HG03280 (cell line): ENCODE results near the gene PDLIM4.

Experiments used
- ATAC-seq: cut with Tn5 transposase; IDR thresholded peaks from one replicate; pipeline ENCODE4 v1.9.1; 2021; ENCODE audit warnings: mild to moderate bottlenecking, moderate library complexity; ENCODE audit not compliant: unreplicated experiment

The PDLIM4 gene

DNA sequence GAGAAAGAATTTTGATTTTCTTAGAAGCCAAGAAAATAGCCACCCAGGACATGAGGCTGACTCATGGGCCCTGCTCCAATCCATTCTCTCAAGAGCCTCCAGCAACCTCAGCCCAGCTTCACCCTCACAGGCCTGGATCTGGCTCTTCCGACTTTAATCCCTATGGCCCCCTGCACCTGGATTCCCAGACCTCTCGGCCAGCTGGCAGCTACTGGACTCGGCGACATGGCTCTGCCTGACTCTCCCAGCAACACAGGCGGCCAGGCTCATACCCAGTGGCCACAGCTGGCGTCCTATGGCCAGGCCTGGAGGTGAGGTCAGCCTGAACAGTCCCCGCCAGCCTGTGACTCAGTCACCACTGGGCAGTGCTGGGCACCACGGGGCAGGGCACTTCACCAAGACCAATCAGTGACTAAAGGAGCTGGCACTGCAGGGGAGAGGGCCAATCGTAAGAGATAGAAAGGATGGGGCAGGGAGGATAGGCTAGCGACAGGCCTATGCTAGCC lies 6.2 kb upstream of the PDLIM4 start:
- no peak for ATAC-seq

DNA sequence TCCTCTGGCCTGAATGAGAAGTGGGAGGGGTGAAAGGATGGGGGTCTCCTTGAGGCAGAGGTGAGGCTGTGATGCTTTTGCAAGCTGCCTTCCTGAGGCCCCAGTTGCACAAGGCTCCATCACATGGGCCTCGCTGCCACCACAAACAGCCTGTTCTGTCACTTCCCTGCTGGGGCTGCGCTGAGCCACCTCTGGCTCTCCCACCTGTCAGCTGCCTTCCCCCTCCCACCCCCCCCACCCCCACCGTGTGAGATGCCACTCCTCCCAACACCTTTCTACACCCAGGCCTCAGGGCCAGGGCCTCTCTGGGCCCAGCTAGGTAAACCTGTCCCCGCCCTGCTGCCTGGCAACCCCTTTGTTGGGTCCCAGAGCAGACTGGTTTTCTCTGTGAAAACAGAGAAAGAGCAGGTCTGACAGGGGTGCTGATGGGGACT lies 4.5 kb upstream of the PDLIM4 start:
- no peak for ATAC-seq

DNA sequence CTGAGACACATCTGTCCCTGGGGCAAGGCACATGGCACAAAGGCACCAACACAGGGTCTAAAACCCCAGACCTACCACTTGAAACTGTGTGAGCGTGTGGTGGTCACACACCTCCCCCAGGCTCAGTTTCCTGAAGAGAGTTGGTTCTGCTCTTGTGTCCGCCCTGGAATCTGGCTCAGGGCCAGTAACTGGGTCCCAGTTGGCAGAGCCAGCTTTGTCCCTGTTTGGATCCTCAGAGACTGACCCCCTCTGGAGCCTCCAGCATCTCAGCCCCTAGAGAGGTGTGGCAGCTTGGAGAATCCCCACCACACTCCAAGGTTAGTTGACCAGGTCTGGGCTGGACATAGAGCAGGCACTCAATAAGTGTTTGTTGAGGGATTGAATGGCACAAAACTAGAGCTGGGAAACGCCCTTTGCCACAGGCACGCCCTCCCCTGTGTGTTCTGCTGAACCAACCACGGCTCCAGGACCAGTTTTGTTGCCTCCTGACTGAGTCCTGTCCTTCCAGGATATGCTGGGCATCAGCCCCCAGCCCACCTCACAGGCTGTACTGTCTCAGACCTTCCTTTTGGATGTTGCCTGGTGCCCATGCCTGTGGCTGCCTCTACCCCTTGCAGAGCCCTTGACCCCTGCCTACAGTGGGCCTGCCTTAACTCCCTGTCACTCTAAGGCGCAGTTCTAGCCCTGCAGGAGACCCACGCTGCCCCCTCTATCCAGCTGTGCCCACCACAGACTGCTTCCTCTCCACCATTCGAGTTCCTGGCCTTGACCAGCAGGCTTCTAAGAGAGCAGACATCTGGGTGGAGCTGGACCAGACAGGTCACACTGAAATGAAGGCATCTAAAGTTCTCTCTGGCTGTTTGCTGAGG lies 3.8 kb upstream of the PDLIM4 start:
- ATAC-seq, result no peak

DNA sequence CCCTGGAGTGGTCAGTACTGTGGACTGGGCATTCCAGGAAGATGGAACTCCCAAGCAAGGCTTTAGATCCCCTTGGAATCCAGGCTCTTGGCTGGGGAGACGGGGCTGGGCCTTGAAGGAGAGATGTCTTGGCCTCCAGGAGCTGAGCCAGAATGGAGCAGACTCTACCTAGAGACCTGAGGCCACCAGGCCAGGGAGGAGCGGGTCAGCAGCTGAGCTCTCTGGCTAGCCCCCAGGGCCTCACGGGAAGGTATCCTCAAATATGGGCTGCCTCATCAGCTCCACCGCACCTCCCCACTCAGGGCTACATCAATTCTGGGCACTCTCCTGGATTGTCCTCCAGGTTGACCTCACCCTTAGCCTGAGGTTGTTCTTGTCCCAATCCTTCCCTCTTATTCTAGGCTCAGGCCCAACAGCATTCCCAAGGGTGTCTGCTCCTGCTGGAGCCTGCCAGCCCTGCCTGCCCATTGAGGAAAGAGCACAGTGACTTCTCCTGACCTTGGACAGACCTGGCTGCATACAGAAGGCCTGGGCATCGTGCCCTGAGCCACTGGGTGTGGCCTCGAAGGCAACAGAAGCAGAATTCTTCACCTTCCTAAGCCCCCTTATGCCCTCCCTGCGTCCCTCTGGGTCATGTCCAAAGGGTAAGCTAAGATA lies 3.0 kb upstream of the PDLIM4 start:
- no peak for ATAC-seq

DNA sequence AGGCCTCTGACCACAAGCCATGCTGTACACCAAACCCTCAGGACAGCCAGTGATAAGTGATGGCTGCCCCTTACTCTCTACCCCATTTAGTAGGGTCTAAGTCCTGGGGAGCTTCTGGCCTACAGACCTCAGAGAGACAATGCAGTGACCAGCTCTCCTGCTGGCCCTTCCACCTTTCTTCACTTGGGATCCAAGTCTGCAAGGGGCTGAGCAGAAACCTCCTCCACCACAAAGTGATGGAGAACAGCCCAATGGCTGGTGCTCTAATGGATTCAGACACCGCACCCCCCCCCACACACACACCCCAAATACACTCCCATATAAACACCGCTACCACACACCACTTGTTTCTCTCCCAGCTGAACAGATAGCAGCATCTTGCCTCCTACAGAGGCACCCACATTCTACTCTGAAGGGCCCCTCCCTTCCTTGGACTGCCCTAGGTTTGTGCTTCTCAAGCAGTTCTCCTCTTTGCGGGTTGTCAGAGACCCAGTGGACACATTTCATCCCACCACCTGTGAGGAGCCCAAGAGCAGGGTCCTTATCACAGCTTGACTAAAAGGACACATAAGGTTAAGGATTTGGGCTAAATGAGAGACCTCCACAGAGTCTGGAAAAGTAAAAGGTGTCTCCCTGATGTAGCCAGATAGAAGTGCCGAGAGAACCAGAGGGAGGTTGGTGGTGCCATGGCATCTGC lies 1.3 kb upstream of the PDLIM4 start:
- no peak for ATAC-seq

DNA sequence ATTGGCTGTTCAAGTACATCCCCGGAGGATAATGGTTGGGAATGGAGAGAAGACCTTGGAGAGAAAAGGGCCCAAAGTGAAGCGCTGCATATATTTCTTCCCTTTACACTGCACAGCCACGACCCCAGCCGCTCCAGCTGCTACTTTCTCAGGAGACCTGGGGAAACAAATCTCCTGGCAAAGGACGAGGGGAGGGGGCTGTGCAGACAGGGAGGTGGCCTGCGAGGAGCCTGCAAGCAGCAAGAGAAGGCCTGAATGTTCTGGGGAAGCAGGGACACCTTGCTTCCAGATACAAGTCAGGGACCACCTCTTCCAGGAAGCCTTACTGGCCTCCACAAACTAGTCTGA lies 739 bp upstream of the PDLIM4 start:
- no peak for ATAC-seq

DNA sequence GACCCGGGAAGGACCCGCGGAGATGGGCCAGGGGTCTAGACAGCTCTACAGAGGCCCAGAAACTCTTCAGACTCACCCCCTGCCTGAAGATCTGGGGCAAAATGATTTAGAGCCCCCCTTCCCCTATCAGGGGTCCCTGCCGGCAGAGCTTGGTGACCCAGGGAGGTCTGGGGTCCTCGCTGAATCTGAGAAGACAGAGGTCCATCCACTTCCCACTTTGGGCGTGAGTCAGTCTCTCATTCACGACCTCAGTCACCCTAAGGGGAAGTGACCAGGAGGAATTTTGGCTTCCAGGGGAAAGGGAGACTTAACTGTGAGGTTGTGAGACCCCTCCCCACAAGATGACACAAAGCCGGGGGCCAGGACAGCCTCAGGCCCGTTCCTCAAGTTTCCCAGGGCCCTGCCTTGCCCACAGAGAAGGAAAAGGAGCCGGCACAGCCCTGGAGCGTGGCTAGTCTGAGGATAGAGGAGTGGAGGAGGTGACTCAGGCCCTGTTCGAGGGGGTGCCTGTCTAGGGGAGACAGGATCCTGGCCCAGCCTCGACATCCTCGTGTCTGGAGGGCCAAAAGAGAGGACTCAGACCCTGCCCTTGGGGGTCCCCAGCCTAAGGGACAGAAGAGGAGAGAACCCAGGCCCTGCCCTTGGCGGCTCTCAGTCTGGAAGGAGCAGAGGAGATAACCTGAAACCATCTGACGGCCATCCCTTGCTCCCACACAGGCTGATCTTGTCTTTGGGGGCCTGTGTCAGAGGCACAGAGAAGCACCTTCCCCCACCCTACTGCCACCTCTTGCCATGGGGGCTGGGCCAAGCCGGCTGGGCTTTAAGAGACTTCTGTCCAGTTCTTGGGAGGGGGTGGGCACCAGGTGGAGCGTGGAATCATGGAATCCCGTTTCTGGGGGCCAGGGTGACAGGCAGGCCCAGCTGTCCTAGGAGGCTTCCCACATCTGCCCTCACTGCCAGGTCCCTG lies 889 bp downstream of the PDLIM4 start:
- ATAC-seq, result no peak

DNA sequence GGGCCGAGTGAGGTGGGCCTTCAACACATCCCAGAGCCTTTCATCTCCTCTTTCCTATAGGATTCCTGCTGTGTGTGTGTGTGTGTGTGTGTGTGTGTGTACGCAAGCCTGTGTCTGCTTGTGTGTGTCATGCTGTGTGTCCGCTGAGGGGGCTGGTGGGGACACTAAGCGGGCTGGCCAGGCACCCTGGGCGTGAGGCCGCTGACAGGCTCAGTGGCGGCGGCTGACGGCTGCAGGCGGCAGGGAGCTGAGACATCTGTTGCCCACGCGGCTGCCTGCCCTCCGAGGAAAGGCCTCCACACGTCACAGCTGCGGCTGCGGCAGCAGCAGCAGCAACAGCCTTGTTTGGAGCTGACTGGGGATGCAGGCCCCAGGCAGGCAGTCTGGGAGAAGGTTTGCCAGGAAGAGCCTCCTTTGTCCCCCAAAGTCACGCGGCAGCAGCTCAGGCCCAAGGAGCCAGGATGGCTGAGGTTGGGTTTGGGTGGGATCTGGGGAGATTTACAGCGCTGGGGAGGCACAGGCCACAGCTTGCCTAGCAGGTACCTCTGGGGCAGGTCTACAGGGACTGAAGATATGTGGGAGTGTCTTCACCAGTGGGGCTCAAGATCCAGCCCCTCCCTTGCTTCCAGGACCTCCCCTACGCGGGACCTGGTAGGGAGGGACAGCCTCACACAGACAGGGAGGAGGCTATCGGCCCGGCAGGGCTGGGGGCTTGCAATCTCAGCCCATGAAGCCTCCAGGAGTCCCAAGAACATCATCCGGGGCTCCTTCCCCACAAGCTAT lies 1.8 kb downstream of the PDLIM4 start:
- no peak for ATAC-seq

DNA sequence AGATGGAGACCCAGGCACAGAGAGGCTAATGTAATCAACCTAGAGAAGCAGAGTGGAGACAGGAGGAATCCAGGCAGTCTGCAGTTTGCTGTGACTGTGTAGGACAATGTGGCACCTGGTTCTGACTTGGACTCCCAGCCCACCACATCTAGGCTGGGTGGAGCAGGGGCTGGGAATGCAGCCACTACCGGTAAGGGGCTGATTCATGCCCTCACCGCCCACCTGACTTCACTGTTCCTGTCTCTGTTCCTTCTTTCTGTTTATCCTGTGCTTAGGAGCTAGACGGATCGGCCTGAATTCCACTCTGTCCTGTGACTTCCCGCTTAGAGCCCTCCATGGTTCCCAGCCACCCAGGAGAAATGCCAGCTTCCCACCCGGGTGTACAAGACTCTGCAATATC lies 2.6 kb downstream of the PDLIM4 start:
- ATAC-seq, result no peak

DNA sequence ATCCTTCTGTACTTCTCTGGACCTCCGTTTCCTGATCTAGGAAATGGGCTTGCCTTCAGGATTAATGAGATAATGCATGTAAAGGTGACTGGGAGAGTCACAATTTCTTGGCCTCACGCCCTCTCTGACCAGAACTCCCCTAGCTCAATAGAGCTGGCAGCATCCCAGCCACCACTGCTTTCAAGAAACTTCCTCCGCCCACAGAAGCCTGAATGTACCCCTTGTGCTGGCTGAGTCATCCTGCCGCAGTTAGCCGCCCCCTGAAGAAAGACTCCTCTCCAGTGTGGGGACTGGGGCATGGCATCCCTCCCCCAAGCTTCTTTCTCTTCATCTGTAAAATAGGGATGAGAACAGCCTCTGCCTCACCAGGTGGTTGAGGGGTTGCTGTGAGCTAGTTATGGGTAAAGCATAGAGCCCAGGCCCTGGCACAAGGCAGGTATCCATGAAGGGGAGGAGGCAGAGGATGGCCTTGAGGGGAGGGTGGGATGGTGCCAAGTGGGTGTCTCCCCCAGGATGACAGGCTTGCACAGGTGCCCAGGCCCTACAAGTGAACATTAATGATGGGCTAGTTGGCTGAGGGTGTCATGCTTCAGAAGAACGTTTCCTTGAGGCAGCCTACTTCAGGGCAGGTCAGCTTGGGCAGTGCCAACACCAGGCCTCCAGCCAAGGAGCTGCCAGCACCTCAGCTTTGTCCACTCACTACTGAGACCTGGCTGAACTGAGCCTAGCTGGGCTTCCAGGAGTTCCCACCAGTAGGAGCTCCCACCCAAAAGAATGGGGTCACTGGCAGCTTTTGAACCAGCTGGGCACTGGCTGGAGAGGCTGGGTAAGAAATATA lies 3.4 kb downstream of the PDLIM4 start:
- no peak for ATAC-seq

DNA sequence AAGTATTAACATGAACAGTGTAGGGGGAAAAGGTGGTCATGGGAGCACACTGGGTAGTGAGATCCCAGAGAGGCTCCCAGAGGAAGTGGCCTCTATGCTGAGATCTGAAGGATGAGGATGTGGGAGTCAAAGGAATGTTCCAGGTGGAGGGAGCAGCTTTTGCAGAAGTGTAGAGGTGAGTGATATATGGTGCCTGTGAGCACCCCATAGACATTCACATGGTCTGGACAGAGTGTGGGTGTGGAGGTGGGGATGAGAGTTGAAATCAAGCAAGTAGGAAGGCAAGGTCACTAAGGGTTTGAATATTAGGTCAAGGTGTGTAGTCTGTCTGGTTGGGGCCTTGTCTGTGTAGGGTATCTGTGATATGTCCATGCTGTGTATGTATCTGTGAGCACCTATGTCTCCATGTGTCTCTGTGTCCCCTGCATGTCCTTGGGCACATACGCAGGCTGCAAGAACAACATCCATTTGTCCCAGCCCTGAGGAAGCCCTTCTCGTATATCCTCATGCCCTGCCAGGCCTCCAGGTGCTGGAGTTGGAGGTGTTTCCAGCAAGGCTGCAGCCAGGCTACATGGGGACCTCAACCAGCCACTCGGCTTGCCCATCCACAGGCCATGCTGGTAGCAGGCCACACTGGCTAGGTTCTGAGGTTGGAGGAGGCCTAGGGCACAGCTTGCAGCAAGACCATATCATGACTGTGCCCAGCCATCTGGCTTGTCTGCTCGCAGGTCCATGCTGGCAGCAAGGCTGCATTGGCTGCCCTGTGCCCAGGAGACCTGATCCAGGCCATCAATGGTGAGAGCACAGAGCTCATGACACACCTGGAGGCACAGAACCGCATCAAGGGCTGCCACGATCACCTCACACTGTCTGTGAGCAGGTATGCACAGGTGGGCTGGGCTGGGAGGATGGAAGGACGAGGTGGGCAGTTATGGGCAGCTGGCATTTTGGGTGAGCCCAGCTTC lies 4.7 kb downstream of the PDLIM4 start:
- ATAC-seq, result no peak

DNA sequence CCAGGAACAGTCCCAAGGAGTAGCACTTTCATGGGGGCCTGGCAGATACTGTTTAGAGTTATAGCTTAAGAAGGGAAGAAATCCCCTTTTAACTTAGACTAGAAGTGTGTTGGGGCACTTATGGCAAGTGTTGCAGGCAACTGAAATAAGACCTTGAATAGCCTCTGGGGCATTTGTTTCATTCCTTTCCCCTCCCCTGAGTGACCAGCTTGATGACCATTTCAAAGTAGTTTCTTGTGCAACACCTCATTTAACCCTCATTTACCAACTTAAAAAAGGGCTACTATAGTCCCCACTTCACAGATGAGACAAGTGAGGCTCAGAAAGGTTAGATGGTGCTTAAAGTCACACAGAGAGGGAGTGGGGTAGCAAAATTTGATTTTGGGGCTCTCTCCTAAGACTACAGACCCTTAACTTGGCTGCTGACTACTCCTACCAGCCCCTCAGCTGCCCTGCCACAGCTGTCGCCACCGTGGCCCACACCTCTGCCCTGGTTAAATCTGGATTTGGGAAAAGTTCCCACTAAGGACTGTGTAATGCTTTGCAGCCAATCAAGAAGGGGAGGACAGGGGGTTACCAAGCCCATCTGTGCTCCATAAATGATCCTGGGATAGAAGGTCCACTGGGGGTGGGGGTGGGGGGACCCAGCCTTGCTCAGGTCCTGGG lies 5.5 kb downstream of the PDLIM4 start:
- no peak for ATAC-seq

DNA sequence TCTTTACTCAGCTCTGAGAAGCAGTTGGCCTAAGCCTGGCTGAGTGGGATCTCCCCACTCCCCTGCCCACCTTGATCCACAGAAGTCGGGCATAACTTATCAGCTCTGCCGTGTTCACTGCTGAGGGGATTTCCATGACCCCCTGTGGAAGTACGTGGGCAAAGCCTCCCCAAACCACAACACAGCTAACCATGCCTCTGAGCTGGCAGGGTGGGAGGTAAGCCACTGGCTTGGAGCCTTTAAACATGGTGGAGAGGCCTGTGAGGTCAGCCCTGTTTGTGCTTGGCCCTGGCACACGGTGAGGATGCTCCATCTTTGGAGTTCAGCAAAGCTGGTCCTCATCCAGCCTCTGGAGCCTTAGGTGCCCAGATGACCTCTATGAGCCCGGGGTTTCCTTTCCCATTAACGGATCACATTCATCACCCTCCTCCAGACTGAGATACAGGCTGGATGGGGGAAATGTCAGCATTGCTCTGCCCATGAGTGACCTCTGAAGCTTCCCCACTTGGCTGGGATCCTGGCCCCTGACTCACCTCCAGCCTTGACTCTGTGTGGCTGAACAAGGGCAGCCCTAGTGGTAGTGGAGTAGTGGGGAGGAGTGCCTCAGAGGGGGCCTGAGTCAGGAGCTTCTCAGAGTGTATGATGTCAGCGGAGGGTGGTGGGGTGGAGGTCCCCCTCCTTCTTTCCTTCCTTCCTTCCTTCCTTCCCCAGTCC lies 6.2 kb downstream of the PDLIM4 start:
- ATAC-seq, result no peak

DNA sequence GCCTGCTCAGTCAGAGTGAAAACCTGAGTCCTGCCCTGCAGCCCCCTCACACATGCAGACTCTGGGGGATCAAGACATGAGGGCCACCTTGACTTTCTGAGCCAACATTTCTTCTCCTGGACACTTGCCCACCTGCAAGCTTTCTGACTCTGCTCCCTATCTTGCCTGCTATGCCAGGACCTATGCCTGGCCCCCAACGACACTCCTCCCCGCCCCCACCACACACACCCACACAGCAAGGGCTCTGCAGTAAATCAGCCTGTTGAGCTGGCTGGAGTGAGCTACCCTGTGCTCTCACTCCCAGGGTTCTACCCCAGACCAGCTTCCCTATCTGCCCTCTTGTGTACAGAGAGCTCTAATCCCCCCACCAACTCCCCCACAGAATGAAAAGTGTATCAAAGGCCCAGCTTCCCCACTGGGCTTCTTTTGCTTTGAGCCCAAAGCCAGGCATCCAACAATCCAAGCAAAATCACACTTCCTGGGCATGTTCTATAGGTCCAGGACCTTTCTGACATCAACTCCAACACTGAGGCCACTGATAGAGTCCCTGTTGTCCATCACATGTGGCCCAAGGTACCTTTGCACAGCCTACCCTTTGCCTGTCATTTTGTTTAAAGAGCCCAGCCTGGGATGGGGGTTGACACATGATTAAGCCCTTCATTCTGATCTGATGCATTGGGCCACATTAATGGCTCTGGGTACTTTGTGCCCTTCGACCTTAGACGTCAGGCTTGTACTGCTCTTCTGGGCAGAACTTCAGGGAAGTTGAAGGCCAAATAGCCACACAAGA lies 7.2 kb downstream of the PDLIM4 start:
- no peak for ATAC-seq

DNA sequence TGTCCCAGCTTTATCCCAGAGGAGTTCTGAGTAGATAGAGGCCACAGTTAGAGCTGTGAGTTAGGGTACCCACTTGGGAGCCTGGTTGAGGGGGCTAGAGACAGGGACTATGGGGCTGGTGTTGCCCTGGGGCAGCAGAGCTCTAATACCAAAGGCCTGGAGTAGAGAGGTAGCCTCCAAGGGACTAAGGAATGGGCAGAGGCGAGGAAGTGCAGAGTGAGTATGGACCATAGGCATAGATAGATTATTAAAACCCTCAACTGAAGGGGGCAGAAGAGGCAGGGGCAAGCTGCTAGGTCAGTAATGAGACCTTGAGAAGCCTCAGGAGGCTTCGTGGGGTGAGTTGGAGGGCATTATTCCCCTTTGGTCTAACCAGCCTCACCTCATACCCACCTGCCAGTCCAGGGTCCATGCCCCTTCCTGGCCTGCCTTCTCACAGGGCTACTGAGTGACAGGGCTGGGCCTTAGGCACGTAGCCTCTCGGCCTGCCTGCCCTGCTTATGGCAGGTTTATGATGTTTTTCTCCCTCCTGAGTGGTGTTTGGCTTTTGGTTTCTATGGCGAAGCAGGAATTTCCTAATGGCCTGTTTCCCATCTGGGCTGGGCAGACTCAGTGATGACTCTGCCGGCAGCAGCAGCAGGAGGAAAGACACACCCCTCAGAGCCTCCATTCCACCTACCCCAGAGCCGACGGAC lies 8.0 kb downstream of the PDLIM4 start:
- ATAC-seq, result no peak
